ENCODE measurements around the gene SESN1.

The SESN1 gene

DNA sequence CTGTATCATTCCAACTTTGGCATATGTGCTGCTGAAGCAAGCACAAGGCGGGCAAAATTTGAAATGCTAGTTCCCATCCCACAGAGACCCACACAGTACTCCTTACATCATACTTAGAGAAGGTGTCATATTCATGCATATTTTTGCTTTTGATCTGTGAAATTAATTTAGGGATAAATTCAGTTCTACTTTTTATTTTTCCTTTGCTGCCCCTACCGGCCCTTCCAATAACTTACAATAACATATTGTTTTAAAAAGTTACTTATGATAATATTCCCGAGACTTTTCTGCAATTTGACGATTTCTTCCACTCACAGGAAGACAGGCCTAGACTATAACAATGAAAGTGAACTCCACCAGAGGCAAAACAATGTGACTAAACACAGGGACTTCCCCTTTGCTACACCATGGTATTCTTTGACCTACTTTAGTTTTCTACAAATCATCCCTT lies 35.0 kb downstream of the SESN1 start:
- Mint-ChIP-seq H3K4me1 (ENCODE audit: low read depth) (peaks cover 40% of the 10 kb centered on the region), H3K36me3 (ENCODE audit: low read depth) (no peaks in the 10 kb centered on the region), H3K9me3 (no peaks in the 10 kb centered on the region), H3K4me3 (peak overlapping the region; percentile 37), H3K27ac (peak overlapping the region; percentile 87), H3K27me3 (no peaks in the 10 kb centered on the region)
- DNase-seq, result no peak

DNA sequence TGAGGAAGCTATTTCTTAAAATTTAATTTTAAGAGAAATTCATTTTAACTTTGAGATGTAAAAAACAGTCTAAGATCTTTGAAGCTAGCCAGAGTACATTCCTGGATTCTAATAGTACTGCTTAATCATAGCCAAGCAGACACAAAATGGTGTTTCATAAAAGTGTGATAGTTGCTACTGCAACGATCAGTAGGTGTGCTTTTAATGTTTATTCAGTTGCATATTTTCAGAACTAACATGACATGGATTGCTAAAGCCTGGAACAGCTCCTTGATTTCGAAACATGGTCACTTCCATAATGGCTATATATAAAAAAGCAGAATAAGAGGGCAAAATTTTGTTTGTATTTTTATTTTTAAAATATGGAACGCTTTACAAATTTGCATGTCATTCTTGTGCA lies 35.5 kb downstream of the SESN1 start:
- no peaks in the 10 kb centered on the region for H3K9me3 Mint-ChIP-seq
- H3K4me3 Mint-ChIP-seq, result no peak overlapping the region
- H3K4me1 Mint-ChIP-seq (ENCODE audit: low read depth), result peaks cover 38% of the 10 kb centered on the region
- H3K36me3 Mint-ChIP-seq (ENCODE audit: low read depth), result no peaks in the 10 kb centered on the region
- H3K27ac Mint-ChIP-seq, result no peak overlapping the region
- no peaks in the 10 kb centered on the region for H3K27me3 Mint-ChIP-seq
- DNase-seq, result no peak

DNA sequence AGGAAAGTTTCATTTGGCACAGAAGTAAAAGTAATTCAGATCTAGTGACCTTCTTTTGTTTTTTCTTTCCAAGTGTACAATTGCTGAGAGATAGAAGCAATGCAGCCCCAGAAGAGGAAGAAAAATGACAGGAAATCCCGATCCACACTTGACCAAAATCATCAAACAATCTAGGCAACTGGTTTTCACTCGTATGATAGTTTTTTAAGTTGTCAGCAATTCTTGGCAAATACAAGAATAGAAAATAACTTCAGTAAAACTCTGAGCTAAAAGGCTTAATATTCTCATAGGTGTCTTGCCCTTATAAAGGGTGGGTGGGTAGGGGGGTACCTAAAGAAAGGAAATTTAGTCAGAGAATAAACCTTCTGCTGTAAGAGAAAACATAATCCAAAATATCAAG lies 36.0 kb downstream of the SESN1 start:
- Mint-ChIP-seq H3K9me3 (no peaks in the 10 kb centered on the region), H3K4me1 (ENCODE audit: low read depth) (peaks cover 35% of the 10 kb centered on the region), H3K27ac (no peak overlapping the region), H3K4me3 (no peak overlapping the region), H3K27me3 (no peaks in the 10 kb centered on the region), H3K36me3 (ENCODE audit: low read depth) (no peaks in the 10 kb centered on the region)
- no peak for DNase-seq

- DNase-seq, result no peak
- no peaks in the 10 kb centered on the region for H3K9me3 Mint-ChIP-seq
- H3K36me3 Mint-ChIP-seq (ENCODE audit: low read depth), result no peaks in the 10 kb centered on the region
- H3K4me1 Mint-ChIP-seq (ENCODE audit: low read depth), result peaks cover 36% of the 10 kb centered on the region
- H3K4me3 Mint-ChIP-seq, result no peak overlapping the region
- no peaks in the 10 kb centered on the region for H3K27me3 Mint-ChIP-seq
- H3K27ac Mint-ChIP-seq, result no peak overlapping the region
Observed at GRCh38 chr6:109056661-109057060, 38.0 kb downstream of the SESN1 start.

GRCh38 chr6:109055771-109056235 lies 38.8 kb downstream of the SESN1 start:
- H3K27me3 Mint-ChIP-seq, result no peaks in the 10 kb centered on the region
- H3K4me1 Mint-ChIP-seq (ENCODE audit: low read depth), result peaks cover 37% of the 10 kb centered on the region
- no peaks in the 10 kb centered on the region for H3K36me3 Mint-ChIP-seq (ENCODE audit: low read depth)
- no peak for DNase-seq
- H3K4me3 Mint-ChIP-seq, result no peak overlapping the region
- no peaks in the 10 kb centered on the region for H3K9me3 Mint-ChIP-seq
- H3K27ac Mint-ChIP-seq, result no peak overlapping the region

- H3K4me3 Mint-ChIP-seq, result no peak overlapping the region
- no peak for DNase-seq
- H3K36me3 Mint-ChIP-seq (ENCODE audit: low read depth), result no peaks in the 10 kb centered on the region
- H3K27me3 Mint-ChIP-seq, result no peaks in the 10 kb centered on the region
- no peak overlapping the region for H3K27ac Mint-ChIP-seq
- H3K9me3 Mint-ChIP-seq, result no peaks in the 10 kb centered on the region
- peaks cover 27% of the 10 kb centered on the region for H3K4me1 Mint-ChIP-seq (ENCODE audit: low read depth)
Observed at GRCh38 chr6:109053336-109053735, 41.3 kb downstream of the SESN1 start.

- no peak overlapping the region for H3K4me3 Mint-ChIP-seq
- no peak overlapping the region for H3K27ac Mint-ChIP-seq
Observed at GRCh38 chr6:109052852-109053251, 41.8 kb downstream of the SESN1 start.

DNA sequence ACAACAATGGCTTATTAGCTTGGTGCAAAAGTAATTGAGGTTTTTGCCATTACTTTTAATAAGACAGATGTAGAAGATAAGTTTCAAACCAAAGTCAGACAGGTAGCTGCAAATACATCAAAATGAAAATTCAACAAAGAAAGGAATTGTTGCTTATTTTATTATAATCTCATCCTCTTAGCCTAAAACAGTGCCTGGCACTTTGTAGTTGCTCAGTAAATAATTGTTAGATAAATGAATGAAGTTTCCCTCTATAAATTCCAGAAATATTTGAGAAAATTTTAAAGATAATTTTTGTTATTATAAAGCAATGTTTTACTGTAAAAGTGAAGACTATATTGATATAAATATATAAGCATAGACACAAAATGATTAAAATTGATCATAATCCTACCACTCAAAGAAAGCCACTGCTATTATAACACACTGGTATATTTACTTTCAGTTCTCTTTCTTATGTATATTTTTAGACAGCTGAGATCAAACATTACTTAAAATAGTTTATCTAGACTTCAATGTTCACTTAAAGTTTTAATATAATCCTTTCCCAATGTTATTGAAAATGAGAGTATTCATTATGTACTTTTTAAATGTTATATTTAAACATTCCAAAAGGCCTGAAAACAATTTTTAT lies 42.5 kb downstream of the SESN1 start:
- H3K4me1 Mint-ChIP-seq (ENCODE audit: low read depth), result peaks cover 30% of the 10 kb centered on the region
- no peak overlapping the region for H3K4me3 Mint-ChIP-seq
- no peaks in the 10 kb centered on the region for H3K27me3 Mint-ChIP-seq
- no peaks in the 10 kb centered on the region for H3K36me3 Mint-ChIP-seq (ENCODE audit: low read depth)
- no peaks in the 10 kb centered on the region for H3K9me3 Mint-ChIP-seq
- no peak for DNase-seq
- no peak overlapping the region for H3K27ac Mint-ChIP-seq

More at GRCh38 chr6:109052852-109053251, 41.8 kb downstream of the SESN1 start:
- Mint-ChIP-seq H3K36me3 (ENCODE audit: low read depth) (no peaks in the 10 kb centered on the region), H3K27me3 (no peaks in the 10 kb centered on the region), H3K9me3 (no peaks in the 10 kb centered on the region), H3K4me1 (ENCODE audit: low read depth) (peaks cover 30% of the 10 kb centered on the region)
- no peak for DNase-seq

GRCh38 chr6:109051301-109052017 lies 43.2 kb downstream of the SESN1 start:
- no peak overlapping the region for H3K4me3 Mint-ChIP-seq
- H3K4me1 Mint-ChIP-seq (ENCODE audit: low read depth), result peaks cover 30% of the 10 kb centered on the region
- no peak overlapping the region for H3K27ac Mint-ChIP-seq
- no peaks in the 10 kb centered on the region for H3K27me3 Mint-ChIP-seq
- no peaks in the 10 kb centered on the region for H3K9me3 Mint-ChIP-seq
- no peaks in the 10 kb centered on the region for H3K36me3 Mint-ChIP-seq (ENCODE audit: low read depth)
- no peak for DNase-seq

GRCh38 chr6:109050447-109051102 lies 44.1 kb downstream of the SESN1 start:
- no peak overlapping the region for H3K4me3 Mint-ChIP-seq
- no peak for DNase-seq
- H3K9me3 Mint-ChIP-seq, result no peaks in the 10 kb centered on the region
- no peak overlapping the region for H3K27ac Mint-ChIP-seq
- H3K36me3 Mint-ChIP-seq (ENCODE audit: low read depth), result no peaks in the 10 kb centered on the region
- H3K4me1 Mint-ChIP-seq (ENCODE audit: low read depth), result peaks cover 28% of the 10 kb centered on the region
- H3K27me3 Mint-ChIP-seq, result no peaks in the 10 kb centered on the region

DNA sequence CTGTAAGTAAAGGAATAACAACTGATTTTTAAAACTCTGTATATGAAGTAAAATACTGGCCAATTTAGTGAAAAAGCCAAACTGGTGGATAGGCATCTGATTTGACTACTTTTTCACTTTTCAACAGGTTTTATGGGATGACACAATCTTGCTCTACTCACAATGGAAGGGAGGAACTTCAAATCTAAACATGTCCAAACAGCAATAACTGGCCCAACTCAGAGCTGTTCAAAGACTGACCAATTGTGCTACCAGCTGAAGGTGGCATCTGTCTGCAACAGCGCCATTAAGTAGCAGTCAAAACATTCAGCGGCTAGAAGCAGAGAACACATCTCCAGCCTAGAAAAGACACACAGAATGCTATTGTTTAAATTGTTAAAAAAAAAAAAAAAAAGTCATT lies 44.6 kb downstream of the SESN1 start:
- no peaks in the 10 kb centered on the region for H3K9me3 Mint-ChIP-seq
- peaks cover 28% of the 10 kb centered on the region for H3K4me1 Mint-ChIP-seq (ENCODE audit: low read depth)
- H3K36me3 Mint-ChIP-seq (ENCODE audit: low read depth), result no peaks in the 10 kb centered on the region
- no peak for DNase-seq
- no peaks in the 10 kb centered on the region for H3K27me3 Mint-ChIP-seq
- no peak overlapping the region for H3K4me3 Mint-ChIP-seq
- no peak overlapping the region for H3K27ac Mint-ChIP-seq

GRCh38 chr6:109048670-109049415 lies 45.8 kb downstream of the SESN1 start:
- Mint-ChIP-seq H3K36me3 (ENCODE audit: low read depth) (no peaks in the 10 kb centered on the region), H3K27ac (no peak overlapping the region), H3K4me3 (no peak overlapping the region), H3K4me1 (ENCODE audit: low read depth) (peaks cover 28% of the 10 kb centered on the region), H3K9me3 (no peaks in the 10 kb centered on the region), H3K27me3 (no peaks in the 10 kb centered on the region)
- DNase-seq, result no peak

GRCh38 chr6:109048176-109048575 lies 46.5 kb downstream of the SESN1 start:
- DNase-seq, result no peak
- no peak overlapping the region for H3K27ac Mint-ChIP-seq
- H3K36me3 Mint-ChIP-seq (ENCODE audit: low read depth), result no peaks in the 10 kb centered on the region
- H3K4me3 Mint-ChIP-seq, result no peak overlapping the region
- no peaks in the 10 kb centered on the region for H3K9me3 Mint-ChIP-seq
- no peaks in the 10 kb centered on the region for H3K27me3 Mint-ChIP-seq
- H3K4me1 Mint-ChIP-seq (ENCODE audit: low read depth), result peaks cover 28% of the 10 kb centered on the region

- H3K9me3 Mint-ChIP-seq, result no peaks in the 10 kb centered on the region
- H3K27me3 Mint-ChIP-seq, result no peaks in the 10 kb centered on the region
- DNase-seq, result no peak
- no peak overlapping the region for H3K27ac Mint-ChIP-seq
- H3K4me3 Mint-ChIP-seq, result no peak overlapping the region
- no peaks in the 10 kb centered on the region for H3K36me3 Mint-ChIP-seq (ENCODE audit: low read depth)
- H3K4me1 Mint-ChIP-seq (ENCODE audit: low read depth), result peaks cover 11% of the 10 kb centered on the region
Observed at GRCh38 chr6:109045493-109045892, 49.2 kb downstream of the SESN1 start.
